CD4-positive, alpha-beta T cell treated with Interleukin-17A for 4 hours (primary cell): ENCODE measurements around the gene PTPN1.
"Not testable (repeated sequence)": the region's sequence is repeated elsewhere in the genome, so short reads cannot be mapped to it uniquely, and the experiment has no call there.

ENCODE experiments used
- DNase-seq: peaks from one replicate; pipeline ENCODE4 v3.0.0-alpha.2; 2020; ENCODE audit warnings: mixed read lengths

Gene PTPN1

GRCh38 chr20:50482396-50482981, 27.7 kb upstream of the PTPN1 start:
- no peak for DNase-seq

DNA sequence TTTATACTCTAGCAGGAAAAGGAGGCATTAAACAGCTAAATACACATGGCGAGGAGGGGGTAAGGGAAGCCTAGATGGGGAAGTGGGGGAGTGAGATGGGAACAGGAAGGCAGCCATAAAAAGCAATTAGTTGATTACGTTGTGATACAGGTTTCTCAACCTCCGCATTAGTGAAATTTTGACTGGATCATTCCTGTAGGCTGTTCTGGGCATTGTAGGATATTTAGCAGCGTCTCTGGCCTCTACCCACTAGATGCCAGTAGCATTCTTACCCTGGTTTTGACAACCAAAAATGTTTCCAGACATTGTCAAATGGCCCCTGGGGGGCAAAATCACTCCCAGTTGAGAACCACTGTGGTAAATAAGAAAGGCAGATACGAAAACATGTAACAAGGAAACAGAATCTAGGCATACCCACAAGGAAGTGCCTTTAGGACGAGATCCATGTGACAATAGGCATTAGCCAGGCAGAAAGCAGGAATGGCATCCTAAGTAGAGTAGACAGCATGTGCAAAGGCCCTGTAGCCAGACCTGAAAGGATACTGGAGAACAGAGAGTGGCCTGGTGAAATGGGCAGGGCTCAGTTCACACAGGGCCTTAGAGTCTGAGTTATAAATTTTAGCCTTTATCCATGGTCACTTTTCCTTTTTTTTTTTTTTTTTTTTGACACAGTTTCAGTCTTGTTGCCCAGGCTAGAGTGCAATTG, 25.8 kb upstream of the PTPN1 start:
- DNase-seq: no peak

DNA sequence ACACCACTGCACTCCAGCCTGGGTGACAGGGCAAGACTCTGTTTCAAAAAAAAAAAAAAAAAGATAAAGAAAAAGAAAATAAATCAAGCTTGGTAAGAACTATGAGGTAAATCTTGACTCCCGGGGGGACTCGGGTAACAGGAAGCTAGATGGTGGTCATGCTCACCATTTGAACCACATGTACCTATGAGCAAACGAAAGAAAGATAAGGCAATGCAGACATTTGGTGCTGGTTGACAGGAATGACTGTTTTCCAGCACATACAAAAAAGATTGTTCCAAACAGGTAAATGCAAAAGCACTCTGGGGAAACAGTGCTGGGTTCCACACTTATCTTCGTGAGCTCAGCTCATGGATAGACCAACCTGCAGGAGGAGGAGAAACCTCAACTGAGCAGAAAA, 22.8 kb upstream of the PTPN1 start:
- DNase-seq: no peak

DNA sequence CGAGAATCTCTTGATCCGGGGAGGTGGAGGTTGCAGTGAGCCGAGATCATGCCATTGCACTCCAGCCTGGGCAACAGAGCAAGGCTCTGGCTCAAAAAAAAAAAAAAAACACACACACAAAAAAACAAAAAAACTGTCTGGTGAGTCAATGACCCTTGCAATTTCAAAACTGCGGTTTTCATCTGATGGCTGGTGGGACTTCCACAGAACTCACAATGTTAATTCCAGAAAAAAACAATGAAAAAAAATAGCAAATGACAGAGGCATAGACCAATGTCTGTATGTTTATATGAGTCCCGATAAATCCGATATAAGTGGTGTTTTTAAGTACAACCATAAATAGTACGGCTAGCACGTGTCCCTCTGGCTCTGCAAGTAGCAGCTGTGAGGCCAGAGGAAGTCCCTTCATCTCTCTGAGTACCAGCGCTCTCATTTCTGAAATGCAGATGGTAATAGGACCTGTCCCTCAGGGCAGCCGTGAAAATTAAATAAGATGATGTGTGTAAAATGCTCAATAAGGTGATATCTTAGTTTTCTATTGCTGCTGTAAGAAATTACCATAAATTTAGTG, 21.9 kb upstream of the PTPN1 start:
- no peak for DNase-seq

- no peak for DNase-seq
Observed at GRCh38 chr20:50491168-50491567, 19.0 kb upstream of the PTPN1 start.

- DNase-seq: no peak
Observed at GRCh38 chr20:50491926-50492634, 18.1 kb upstream of the PTPN1 start.

- no peak for DNase-seq
Observed at GRCh38 chr20:50493881-50494253, 16.3 kb upstream of the PTPN1 start.

DNA sequence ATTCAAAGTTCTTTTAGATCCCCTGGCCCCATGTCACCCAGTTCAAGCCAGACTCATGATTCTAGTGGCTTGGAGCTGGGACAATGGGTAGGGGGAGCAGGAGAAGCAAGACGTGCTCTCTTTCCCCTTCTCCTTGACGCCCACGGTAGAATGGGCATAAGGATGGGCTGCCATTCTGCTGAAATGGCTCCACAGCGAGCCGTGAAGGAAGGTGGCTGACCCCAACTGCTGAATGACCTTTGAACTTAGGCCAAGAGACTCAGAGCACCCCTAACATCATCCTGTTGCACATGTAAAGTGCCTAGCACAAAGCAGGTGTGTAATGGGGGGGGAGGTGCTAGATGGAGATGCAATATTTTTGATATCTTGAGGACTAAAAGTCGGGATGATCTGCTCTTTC, 15.8 kb upstream of the PTPN1 start:
- no peak for DNase-seq

- DNase-seq: no peak
Observed at GRCh38 chr20:50496773-50497385, 13.3 kb upstream of the PTPN1 start.

DNA sequence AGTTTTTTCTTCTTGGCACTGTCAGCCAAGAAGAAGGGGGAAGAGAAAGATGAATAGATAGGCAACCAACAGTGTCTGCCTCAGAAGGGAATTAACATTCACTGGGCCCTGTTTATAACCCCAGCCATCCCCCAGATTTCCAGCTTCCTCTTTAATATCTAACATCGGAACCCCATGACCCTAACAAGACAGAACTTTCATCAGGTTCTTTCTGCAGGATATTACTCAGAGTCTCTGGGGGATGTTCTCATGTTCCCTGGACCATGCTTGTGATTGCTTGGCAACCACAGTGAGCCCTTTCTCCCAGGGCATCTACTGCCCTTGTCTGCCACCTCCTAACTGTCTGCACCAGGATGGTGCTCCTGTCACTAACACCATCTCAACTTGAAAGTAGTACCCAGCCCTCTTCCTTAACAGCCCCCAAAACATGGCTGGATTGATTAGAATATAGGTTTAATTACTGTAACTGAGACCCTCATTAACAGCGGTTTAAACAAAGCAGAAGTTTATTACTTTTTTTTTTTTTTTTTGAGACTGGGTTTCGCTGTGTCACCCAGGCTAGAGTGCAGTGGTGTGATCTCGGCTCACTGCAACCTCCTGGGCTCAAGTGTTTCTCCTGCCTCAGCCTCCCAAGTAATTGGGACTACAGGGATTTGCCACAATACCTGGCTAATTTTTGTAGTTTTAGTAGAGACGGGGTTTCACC, 12.0 kb upstream of the PTPN1 start:
- no peak for DNase-seq

DNA sequence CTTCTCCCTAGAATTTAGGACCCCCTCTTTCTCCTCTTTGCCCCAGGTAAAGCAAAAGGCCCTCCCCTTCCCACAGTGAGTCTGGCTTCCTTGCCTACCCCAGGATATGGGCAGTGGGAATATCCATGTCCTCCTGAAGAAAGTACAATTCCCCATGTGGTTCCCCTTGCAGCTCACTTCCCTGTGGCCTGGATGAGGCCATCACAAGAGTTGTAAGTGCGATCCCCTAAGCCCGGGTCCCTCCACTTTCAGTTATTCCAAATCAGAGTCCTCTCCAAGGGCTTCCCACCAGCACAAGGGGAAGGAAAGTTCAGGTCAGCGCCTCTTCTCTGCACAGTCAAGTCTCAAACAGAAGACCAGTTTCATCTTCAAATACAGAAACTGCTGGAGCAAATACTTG, 10.2 kb upstream of the PTPN1 start:
- no peak for DNase-seq

GRCh38 chr20:50501972-50502745, 8.0 kb upstream of the PTPN1 start:
- DNase-seq: no peak

DNA sequence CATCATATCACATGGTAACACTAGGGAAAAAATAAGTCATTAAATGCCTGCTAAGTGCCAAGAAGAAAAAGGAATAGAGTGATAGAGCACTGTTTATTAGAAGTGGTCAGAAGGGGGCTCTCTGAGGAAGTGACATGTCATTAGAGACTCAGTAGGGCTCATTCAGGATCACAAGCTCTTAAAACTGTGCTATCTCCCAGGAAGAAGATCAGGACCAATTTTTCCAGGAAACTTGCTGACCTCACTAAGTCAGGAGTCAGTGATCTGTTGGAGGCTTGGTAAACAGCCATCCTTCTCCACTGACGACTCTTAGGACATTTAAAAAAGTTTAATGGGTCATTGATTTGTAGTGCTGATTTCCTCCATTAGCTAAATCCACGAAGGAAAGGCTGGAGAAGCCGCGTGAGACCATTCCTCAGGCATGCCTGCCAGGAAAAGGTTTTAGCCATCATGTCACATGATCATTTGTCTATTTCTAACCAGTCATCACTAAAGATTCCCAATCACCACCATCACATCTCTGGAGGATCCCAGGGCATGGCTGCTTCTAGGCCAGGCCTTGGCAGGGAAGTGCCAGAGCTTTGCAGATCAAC, 5.9 kb upstream of the PTPN1 start:
- no peak for DNase-seq

DNA sequence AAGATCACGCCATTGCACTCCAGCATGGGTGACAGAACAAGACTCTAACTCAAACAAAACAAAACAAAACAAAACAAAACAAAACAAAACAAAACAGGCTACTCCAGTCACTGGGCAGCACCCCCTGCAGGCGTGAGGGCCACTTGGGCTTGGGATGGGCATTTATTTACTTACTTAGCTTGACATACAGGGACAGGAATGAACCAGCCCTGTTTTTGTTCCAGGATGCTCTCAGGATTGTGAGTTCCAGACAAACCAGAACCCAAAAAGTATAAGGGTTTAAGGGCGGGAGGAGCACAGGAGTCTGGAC, 4.0 kb upstream of the PTPN1 start:
- no peak for DNase-seq

- DNase-seq: not testable (repeated sequence)
Observed at GRCh38 chr20:50507745-50508144, 2.4 kb upstream of the PTPN1 start.

DNA sequence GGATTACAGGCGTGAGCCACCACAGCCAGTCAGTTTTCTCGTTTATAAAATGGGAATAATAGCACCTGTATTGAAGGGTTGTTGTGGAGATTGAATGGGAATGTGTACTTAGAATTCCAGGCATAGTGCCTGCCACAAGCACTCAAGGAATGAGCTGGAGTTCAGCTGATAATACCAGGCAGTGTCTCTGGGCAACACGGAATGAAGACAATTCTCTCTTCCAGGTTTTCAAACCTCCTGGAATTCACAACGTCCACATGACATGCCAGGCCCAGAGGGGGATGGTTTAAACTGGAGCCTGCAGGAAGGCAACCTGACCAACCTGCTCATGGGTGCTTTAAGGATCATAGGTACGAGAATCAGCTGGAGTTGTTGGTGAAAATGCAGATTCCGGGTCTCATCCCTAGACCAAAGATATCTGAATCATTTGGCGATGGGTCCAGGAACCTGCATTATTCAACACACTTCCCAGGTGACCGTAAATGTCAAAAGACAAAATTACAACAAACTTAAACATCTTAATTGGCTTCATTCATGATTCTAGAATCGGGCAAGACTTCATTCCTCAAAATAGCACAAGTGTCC, 1.9 kb upstream of the PTPN1 start:
- no peak for DNase-seq

DNA sequence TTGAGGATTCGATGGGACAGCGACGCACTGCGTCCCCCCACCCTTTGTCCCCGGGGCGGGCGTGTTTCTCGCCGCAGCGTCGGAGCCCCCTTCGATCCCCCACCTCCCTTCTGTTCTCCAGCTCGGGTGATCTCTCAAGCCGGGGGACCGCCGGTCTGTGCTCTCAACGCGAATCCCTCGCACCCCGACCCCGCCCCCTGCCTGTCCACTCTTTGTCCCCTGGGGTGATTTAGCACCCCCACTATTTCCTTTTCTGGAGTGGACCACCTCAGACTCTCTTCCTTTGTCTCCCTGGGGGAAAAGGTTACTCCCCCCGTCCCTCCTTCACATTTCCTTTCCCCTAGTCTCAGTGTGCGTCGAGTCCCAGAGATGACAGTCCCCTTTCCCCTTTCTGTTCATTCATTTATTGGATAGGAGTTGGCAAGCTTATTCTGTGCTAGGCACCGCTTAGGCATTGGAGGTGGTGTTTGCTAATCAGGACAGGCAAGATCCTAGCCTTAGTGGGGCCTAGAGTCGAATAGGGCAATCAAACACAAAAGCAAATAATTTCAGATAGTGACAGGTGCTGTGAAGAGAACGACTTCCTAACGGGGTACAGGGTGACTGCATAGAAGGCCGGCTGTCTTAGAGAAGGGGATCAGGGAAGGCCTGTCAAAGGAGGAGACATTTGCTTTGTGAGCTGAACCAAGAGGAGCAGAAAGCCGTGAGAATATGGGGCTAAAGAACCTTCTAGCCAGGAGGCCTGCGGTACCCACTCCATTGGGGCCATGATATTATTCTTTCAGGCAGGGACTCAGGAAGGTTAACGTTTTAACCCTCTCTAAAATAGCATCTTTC, 741 bp downstream of the PTPN1 start:
- DNase-seq: no peak

GRCh38 chr20:50512323-50512722, 2.1 kb downstream of the PTPN1 start:
- DNase-seq: no peak

GRCh38 chr20:50513169-50514034, 3.2 kb downstream of the PTPN1 start:
- no peak for DNase-seq

DNA sequence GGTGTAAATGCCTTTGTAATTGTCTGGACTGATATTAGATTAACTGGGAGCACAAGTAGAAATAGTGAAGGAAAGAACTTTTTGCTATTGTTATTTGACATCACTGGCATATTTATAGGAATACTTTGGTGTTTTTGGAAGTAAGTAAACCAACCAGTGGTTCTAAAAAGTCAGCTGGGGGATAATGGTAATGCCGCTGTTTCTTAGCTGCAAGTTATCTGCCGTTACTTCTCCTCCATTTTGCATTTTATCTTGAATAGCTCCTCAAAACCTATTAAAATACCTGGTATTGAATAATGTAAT, 3.8 kb downstream of the PTPN1 start:
- DNase-seq: no peak
